ENCODE results near the gene RASGRP4.

GRCh38 chr19:38440592-38440991 is 14.6 kb upstream of the RASGRP4 start:
- TF ChIP-seq GATA2 (IDR thresholded peaks at IDR 0.05; ENCODE audit: low read depth, low read length) (no peak), GATA3 (IDR thresholded peaks at IDR 0.05; ENCODE audit: low read depth, low read length) (no peak)
